ENCODE results near the gene UBE2R2. TPM values are rescaled to one million over a fixed set of nuclear protein-coding genes. Genes with fewer than 3 reads are reported as not detected.
"Not testable (repeated sequence)": the region's sequence is repeated elsewhere in the genome, so short reads cannot be mapped to it uniquely, and the experiment has no call there.

UBE2R2 gene
- total RNA-seq, 6 donors from 2014 or later = 24.6 to 33.6 (median 28.8) TPM

DNA sequence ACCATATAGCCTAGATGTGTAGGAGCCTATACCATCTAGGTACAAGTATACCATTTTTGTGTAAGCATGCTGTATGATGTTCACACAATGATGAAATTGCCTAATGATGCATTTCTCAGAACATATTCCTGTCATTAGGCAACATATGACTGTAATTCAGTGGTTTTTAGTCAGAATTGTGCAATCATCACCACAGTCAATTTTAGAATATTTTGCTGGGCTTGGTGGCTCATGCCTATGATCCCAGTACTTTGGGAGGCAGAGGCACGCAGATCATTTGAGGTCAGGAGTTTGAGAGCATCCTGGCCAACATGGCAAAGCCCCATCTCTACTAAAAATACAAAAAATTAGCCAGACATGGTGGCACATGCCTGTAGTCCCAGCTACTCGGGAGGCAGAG lies 19.3 kb downstream of the UBE2R2 start:
- H3K27ac ChIP-seq = peak overlapping the region; percentile 55 to 74 (median 67)
- 44 to 62% methylated on average over 2 of the region's 2 CpGs for WGBS, 2 donors
- H3K4me1 ChIP-seq = peaks cover 32 to 37% (median 34%) of the 10 kb centered on the region in 4 donors
- H3K9me3 ChIP-seq, H3K36me3 ChIP-seq, H3K27me3 ChIP-seq, H3K4me3 ChIP-seq, DNase-seq: not testable (repeated sequence)
- TF ChIP-seq EP300 (IDR thresholded peaks at IDR 0.05) (peak in 3 of 4 donors; percentile 72 to 95 (median 86)), POLR2AphosphoS5 (IDR thresholded peaks at IDR 0.05) (peak; percentile 30 to 96)
- ATAC-seq (ENCODE audit: low FRiP score in 2 of 2) = peak; percentile 26 to 90

DNA sequence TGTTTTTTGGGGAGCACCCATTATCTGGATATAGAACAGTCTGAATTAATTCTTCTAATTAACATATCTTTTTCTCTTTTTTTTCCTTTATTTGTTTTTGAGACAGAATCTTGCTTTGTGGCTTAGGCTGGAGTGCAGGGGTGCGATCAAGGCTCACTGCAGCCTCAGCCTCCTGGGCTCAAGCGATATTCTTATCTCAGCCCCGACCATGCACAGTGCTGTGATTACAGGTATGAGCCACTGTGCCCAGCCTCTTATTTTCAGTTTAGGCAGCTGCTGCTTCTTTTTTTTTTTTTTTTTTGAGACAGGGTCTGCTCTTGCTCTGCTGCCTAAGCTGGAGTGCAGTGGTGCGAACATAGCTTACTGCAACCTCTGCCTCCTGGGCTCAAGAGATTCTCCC lies 20.2 kb downstream of the UBE2R2 start:
- Histone ChIP-seq H3K9me3 (no peaks in the 10 kb centered on the region), H3K27ac (peak overlapping the region in 2 of 4 donors; percentile 64 to 70), H3K36me3 (no peaks in the 10 kb centered on the region), H3K4me3 (no peak overlapping the region), H3K27me3 (no peaks in the 10 kb centered on the region), H3K4me1 (peaks cover 36 to 38% (median 37%) of the 10 kb centered on the region in 4 donors)
- DNase-seq (no peak), ATAC-seq (ENCODE audit: low FRiP score in 2 of 2) (no peak)
- WGBS, 2 donors = 87 to 89% methylated on average over 4 of the region's 4 CpGs
- no peak for TF ChIP-seq POLR2AphosphoS5 (IDR thresholded peaks at IDR 0.05)
- TF ChIP-seq, protein P1, sequence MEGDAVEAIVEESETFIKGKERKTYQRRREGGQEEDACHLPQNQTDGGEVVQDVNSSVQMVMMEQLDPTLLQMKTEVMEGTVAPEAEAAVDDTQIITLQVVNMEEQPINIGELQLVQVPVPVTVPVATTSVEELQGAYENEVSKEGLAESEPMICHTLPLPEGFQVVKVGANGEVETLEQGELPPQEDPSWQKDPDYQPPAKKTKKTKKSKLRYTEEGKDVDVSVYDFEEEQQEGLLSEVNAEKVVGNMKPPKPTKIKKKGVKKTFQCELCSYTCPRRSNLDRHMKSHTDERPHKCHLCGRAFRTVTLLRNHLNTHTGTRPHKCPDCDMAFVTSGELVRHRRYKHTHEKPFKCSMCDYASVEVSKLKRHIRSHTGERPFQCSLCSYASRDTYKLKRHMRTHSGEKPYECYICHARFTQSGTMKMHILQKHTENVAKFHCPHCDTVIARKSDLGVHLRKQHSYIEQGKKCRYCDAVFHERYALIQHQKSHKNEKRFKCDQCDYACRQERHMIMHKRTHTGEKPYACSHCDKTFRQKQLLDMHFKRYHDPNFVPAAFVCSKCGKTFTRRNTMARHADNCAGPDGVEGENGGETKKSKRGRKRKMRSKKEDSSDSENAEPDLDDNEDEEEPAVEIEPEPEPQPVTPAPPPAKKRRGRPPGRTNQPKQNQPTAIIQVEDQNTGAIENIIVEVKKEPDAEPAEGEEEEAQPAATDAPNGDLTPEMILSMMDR (IDR thresholded peaks at IDR 0.05) = no peak
- TF ChIP-seq POLR2A (IDR thresholded peaks at IDR 0.05) = no peak
- no peak for TF ChIP-seq EP300 (IDR thresholded peaks at IDR 0.05)

DNA sequence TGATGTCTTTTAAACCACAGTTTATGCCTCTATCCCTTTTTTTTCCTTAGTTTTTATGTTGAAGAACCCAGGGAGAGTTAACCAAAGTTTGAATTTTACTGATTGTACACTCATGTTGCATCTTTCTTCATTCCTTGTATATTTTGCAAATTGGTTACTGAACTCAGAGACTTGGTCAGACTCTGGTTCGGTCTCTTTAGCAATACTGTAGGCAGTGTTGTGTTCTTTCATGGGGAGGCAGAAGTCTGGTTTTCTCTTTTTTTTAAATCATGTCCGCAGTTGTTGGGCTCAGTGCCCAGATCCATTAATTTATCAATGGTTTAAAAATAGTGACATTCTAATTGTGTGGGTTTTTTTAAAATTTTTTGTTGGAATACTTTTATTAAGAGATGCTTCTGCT lies 23.4 kb downstream of the UBE2R2 start:
- Histone ChIP-seq H3K4me1 (peaks cover 50 to 62% (median 53%) of the 10 kb centered on the region in 4 donors), H3K27ac (no peak overlapping the region), H3K36me3 (no peaks in the 10 kb centered on the region), H3K4me3 (no peak overlapping the region), H3K9me3 (no peaks in the 10 kb centered on the region), H3K27me3 (no peaks in the 10 kb centered on the region)
- TF ChIP-seq, protein P1 (IDR thresholded peaks at IDR 0.05) = no peak
- no peak for TF ChIP-seq POLR2AphosphoS5 (IDR thresholded peaks at IDR 0.05)
- TF ChIP-seq EP300 (IDR thresholded peaks at IDR 0.05) = no peak
- no peak for TF ChIP-seq POLR2A (IDR thresholded peaks at IDR 0.05)
- 35 to 60% methylated on average over 2 of the region's 2 CpGs for WGBS, 2 donors
- ATAC-seq (ENCODE audit: low FRiP score in 2 of 2) (no peak), DNase-seq (no peak)

DNA sequence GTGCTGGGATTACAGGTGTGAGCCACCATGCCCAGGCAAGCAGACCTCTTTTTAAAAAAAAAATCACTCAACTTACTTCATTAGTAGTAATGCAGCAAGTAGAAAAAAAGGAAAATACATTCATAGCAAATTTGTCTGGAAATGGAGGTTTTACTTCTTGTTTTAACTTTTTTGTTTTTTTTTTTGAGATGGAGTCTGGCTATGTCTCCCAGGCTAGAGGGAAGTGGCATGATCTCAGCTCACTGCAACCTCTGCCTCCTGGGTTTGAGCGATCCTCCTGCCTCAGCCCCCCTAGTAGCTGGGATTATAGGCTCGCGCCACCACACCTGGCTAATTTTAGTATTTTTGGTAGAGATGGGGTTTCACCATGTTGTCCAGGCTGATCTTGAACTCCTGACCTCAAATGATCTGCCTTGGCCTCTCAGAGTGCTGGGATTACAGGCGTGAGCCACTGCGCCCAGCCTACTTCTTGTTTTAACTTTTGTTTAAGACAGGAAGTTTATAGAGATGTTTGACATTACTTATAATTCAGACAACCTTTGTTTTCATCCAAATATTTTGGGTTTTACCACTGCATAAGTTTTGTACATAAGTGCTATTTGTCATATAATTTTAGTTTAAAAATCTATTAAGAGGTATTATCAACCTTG lies 26.5 kb downstream of the UBE2R2 start:
- DNase-seq = no peak
- WGBS, 2 donors = 56 to 78% methylated on average over 5 of the region's 5 CpGs
- no peak for TF ChIP-seq POLR2A (IDR thresholded peaks at IDR 0.05)
- TF ChIP-seq, protein P1 (IDR thresholded peaks at IDR 0.05) = no peak
- TF ChIP-seq POLR2AphosphoS5 (IDR thresholded peaks at IDR 0.05) = no peak
- no peak for TF ChIP-seq EP300 (IDR thresholded peaks at IDR 0.05)
- no peaks in the 10 kb centered on the region for H3K27me3 ChIP-seq
- peak in 1 of 2 donors; percentile 56 for ATAC-seq (ENCODE audit: low FRiP score in 2 of 2)
- no peaks in the 10 kb centered on the region for H3K9me3 ChIP-seq
- H3K36me3 ChIP-seq = no peaks in the 10 kb centered on the region
- peaks cover 36 to 70% (median 48%) of the 10 kb centered on the region in 4 donors for H3K4me1 ChIP-seq
- H3K27ac ChIP-seq = peak overlapping the region; percentile 9 to 65 (median 41)
- H3K4me3 ChIP-seq = no peak overlapping the region

DNA sequence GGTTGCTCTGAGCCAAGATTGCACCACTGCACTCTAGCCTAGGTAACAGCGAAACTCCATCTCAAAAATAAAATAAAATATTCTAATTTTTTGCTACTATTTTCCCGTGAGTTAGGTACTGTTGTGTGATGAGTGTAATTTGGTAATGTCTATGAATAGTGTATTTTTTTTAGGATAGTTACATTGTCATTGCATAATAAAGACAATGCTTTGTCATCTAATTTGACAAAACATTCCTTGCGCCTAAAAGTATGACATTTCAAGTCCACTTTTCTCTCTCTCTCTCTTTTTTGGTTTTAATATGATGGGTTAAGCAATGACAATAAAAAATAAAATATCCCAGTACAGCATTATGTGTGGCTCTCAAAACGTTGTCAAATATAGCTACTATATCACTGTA lies 29.3 kb downstream of the UBE2R2 start:
- peaks cover 42 to 62% (median 45%) of the 10 kb centered on the region in 4 donors for H3K4me1 ChIP-seq
- no peak overlapping the region for H3K4me3 ChIP-seq
- ATAC-seq (ENCODE audit: low FRiP score in 2 of 2) (no peak), DNase-seq (no peak)
- peak overlapping the region in 1 of 4 donors; percentile 20 for H3K27ac ChIP-seq
- no peaks in the 10 kb centered on the region for H3K9me3 ChIP-seq
- H3K27me3 ChIP-seq = no peaks in the 10 kb centered on the region
- WGBS, 2 donors = 72 to 80% methylated on average over 4 of the region's 4 CpGs
- no peak for TF ChIP-seq EP300 (IDR thresholded peaks at IDR 0.05)
- TF ChIP-seq, protein P1 (IDR thresholded peaks at IDR 0.05) = no peak
- TF ChIP-seq POLR2AphosphoS5 (IDR thresholded peaks at IDR 0.05) = no peak
- no peak for TF ChIP-seq POLR2A (IDR thresholded peaks at IDR 0.05)
- H3K36me3 ChIP-seq = no peaks in the 10 kb centered on the region

DNA sequence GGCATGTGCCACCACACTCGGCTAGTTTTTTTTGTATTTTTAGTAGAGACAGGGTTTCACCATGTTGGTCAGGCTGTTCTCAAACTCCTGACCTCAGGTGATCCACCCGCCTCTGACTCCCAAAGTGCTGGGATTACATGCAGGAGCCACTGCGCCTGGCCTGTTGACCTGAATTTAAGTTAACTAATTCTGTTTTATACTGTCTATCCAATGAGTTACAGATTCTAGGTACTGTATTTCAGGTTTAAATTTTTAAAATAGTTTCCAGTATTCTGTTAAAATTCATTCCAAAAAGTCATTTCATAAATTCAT lies 30.9 kb downstream of the UBE2R2 start:
- H3K4me3 ChIP-seq; H3K27me3 ChIP-seq; ATAC-seq (ENCODE audit: low FRiP score in 2 of 2); H3K9me3 ChIP-seq; H3K36me3 ChIP-seq; DNase-seq: not testable (repeated sequence)
- H3K4me1 ChIP-seq = peaks cover 46 to 70% (median 52%) of the 10 kb centered on the region in 4 donors
- 93 to 96% methylated on average over 3 of the region's 3 CpGs for WGBS, 2 donors
- peak overlapping the region in 1 of 4 donors; percentile 2 for H3K27ac ChIP-seq

Measured in upper lobe of left lung (tissue), 6 donors.